Amniotic stem cell (primary cell): ENCODE results near the gene SBF1.
"Not testable (repeated sequence)": the region's sequence is repeated elsewhere in the genome, so short reads cannot be mapped to it uniquely, and the experiment has no call there.

ENCODE experiments used
- DNase-seq: peaks from one replicate; lab custom pipeline; 2025; lab: John Stamatoyannopoulos, UW

The SBF1 gene

GRCh38 chr22:50443801-50444625, 30.8 kb downstream of the SBF1 start:
- DNase-seq = no peak

- no peak for DNase-seq
These were observed 31.6 kb downstream of the SBF1 start for GRCh38 chr22:50443197-50443596.

GRCh38 chr22:50441428-50441993, 33.3 kb downstream of the SBF1 start:
- no peak for DNase-seq

GRCh38 chr22:50440544-50441249, 34.1 kb downstream of the SBF1 start:
- no peak for DNase-seq

- DNase-seq = no peak
These were observed 34.9 kb downstream of the SBF1 start for GRCh38 chr22:50439871-50440331.

GRCh38 chr22:50439314-50439870, 35.4 kb downstream of the SBF1 start:
- no peak for DNase-seq

- DNase-seq = no peak
These were observed 36.2 kb downstream of the SBF1 start for GRCh38 chr22:50438305-50439275.

- no peak for DNase-seq
These were observed 37.1 kb downstream of the SBF1 start for GRCh38 chr22:50437511-50438304.

GRCh38 chr22:50436841-50437341, 37.9 kb downstream of the SBF1 start:
- no peak for DNase-seq

- no peak for DNase-seq
These were observed 38.6 kb downstream of the SBF1 start for GRCh38 chr22:50436015-50436830.

GRCh38 chr22:50435291-50436014, 39.4 kb downstream of the SBF1 start:
- DNase-seq = no peak

GRCh38 chr22:50434849-50435248, 40.0 kb downstream of the SBF1 start:
- no peak for DNase-seq

- DNase-seq = not testable (repeated sequence)
These were observed 41.8 kb downstream of the SBF1 start for GRCh38 chr22:50432877-50433510.

- DNase-seq = no peak
These were observed 42.5 kb downstream of the SBF1 start for GRCh38 chr22:50432131-50432876.

GRCh38 chr22:50425179-50425916, 49.5 kb downstream of the SBF1 start:
- DNase-seq = no peak

- no peak for DNase-seq
These were observed 50.9 kb downstream of the SBF1 start for GRCh38 chr22:50423956-50424355.
